Omental fat pad (tissue), 4 donors: ENCODE measurements around the gene NBAS. TPM values are rescaled to one million over a fixed set of nuclear protein-coding genes. Genes with fewer than 3 reads are reported as not detected.

Experiments
- ATAC-seq: fragments of 150-250 bp; one replicate; pipeline ENCODE4 v1.9.1; 2016; ENCODE audit warnings: mild to moderate bottlenecking, moderate library complexity; ENCODE audit not compliant: low FRiP score
- DNase-seq: peaks from one replicate; pipeline ENCODE4 v3.0.0-alpha.2; 2019; ENCODE audit warnings: low spot score
- CTCF ChIP-seq, 3 donors: fragments of 450-650 bp; IDR thresholded peaks; one replicate each; pipeline ENCODE4 v1.5.1; 2016 to 2017; ENCODE audit warnings: antibody characterized with exemption in 3 of 3, mild to moderate bottlenecking in 3 of 3, moderate library complexity in 2 of 3
- total RNA-seq, 4 donors: library from RNA; depleted of rRNA; stranded (reverse); fragments of >200 nt; gene quantifications; one replicate each; pipeline ENCODE4 v1.1.0, GENCODE V29; 2016

The NBAS gene
- total RNA-seq, 4 donors from 2014 or later: 29.4 to 57.7 (median 38.2) TPM

GRCh38 chr2:15315411-15315810, 245.7 kb downstream of the NBAS start:
- DNase-seq: no peak
- TF ChIP-seq CTCF (IDR thresholded peaks at IDR 0.05): no peak
- ATAC-seq: no peak

- no peak for DNase-seq
- no peak for TF ChIP-seq CTCF (IDR thresholded peaks at IDR 0.05)
- ATAC-seq: no peak
These were observed 247.5 kb downstream of the NBAS start for GRCh38 chr2:15313657-15314056.

GRCh38 chr2:15311926-15312325, 249.2 kb downstream of the NBAS start:
- TF ChIP-seq CTCF (IDR thresholded peaks at IDR 0.05): no peak
- ATAC-seq (no peak), DNase-seq (no peak)

GRCh38 chr2:15311201-15311907, 249.8 kb downstream of the NBAS start:
- ATAC-seq: no peak
- no peak for TF ChIP-seq CTCF (IDR thresholded peaks at IDR 0.05)
- no peak for DNase-seq

GRCh38 chr2:15307526-15307925, 253.6 kb downstream of the NBAS start:
- TF ChIP-seq CTCF (IDR thresholded peaks at IDR 0.05): no peak
- DNase-seq (no peak), ATAC-seq (no peak)

- TF ChIP-seq CTCF (IDR thresholded peaks at IDR 0.05): no peak
- no peak for ATAC-seq
- DNase-seq: no peak
These were observed 254.4 kb downstream of the NBAS start for GRCh38 chr2:15306706-15307105.

GRCh38 chr2:15303874-15304273, 257.3 kb downstream of the NBAS start:
- ATAC-seq (no peak), DNase-seq (no peak)
- TF ChIP-seq CTCF (IDR thresholded peaks at IDR 0.05): no peak
